Activated T-helper 17 cell treated with anti-CD3 and anti-CD28 coated beads, Interleukin-2, amount 50 U/mL, for 72 hours (primary cell): ENCODE data around the gene PRSS33. TPM values are rescaled to one million over a fixed set of nuclear protein-coding genes. Genes with fewer than 3 reads are reported as not detected.

Experiments
- ATAC-seq: fragments of 150-1000 bp; cut with Tn5 transposase; replicated peaks from 2 replicates; pipeline ENCODE4 v1.10.0; 2021; ENCODE audit warnings: mild to moderate bottlenecking, moderate library complexity
- H3K27ac Mint-ChIP-seq: one replicate; pipeline ENCODE4 v1.8.0; 2022; ENCODE audit warnings: mixed read lengths
- H3K27me3 Mint-ChIP-seq: one replicate; pipeline ENCODE4 v1.8.0; 2022; ENCODE audit warnings: mixed read lengths
- H3K36me3 Mint-ChIP-seq: one replicate; pipeline ENCODE4 v1.8.0; 2022; ENCODE audit warnings: low read depth, mild to moderate bottlenecking, mixed read lengths
- H3K4me1 Mint-ChIP-seq: one replicate; pipeline ENCODE4 v1.8.0; 2022; ENCODE audit warnings: mixed read lengths
- H3K4me3 Mint-ChIP-seq: one replicate; pipeline ENCODE4 v1.8.0; 2022; ENCODE audit warnings: mild to moderate bottlenecking, mixed read lengths
- H3K9me3 Mint-ChIP-seq: one replicate; pipeline ENCODE4 v1.8.0; 2022; ENCODE audit warnings: mixed read lengths
- total RNA-seq, 2 donors: library from RNA; stranded (reverse); gene quantifications; one replicate each; pipeline ENCODE4 v1.2.3, GENCODE V29; 2022

PRSS33 gene
- total RNA-seq, 2 donors from 2014 or later: not detected

DNA sequence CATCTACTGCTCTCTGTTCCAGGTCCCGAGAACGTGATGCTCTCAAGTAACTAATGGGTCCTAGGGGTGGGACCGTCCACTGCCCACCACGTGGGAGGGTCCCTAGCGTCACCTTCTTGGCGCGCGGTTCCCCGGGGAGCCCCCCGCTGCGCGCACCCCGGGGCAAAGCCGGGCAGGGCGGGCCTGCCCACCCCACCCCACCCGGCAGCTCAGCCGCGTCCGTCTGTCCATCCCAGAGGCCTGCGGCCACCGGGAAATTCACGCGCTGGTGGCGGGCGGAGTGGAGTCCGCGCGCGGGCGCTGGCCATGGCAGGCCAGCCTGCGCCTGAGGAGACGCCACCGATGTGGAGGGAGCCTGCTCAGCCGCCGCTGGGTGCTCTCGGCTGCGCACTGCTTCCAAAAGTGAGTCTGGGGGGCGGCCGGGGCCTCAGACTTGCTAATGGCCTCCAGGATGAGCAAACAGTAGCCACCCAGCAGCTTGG is 11.4 kb upstream of the PRSS33 start:
- Mint-ChIP-seq H3K36me3 (no peaks in the 10 kb centered on the region), H3K27ac (no peak overlapping the region), H3K4me3 (no peak overlapping the region), H3K27me3 (peaks cover 2% of the 10 kb centered on the region), H3K4me1 (no peaks in the 10 kb centered on the region), H3K9me3 (peaks cover 3% of the 10 kb centered on the region)
- ATAC-seq: no peak

DNA sequence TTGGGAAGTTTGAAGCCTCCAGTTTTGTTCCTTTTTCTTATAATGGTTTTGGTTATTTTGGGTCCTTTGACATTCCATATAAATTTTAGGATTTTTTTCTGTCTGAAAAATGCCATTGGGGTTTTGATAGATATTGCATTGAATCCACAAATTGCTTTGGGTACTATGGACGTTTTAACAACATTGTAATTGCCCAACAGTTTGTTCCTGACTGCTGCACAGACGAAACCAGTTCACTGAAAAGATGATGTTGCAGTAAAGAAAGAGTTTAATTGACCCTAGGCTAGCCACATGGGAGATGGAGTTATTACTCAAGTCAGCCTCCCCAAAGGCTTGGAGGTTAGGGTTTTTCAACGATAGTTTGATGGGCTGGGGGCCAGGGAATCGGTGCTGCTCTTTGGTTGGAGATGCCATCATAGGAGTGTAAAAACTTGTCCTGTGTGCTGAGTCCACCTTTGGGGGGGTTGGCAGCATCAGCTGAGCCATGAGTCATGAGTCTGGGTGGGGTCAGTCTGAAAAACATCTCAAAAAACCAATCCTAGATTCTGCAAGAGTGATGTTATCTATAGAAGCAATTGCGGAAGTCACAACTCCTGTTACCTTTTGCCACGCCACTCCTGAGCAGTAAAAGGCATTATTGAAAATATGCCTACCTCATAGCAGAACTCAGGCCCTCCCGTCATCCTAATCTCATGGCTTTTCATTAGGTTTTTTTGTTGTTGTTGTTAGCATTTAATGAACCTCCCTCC is 8.2 kb upstream of the PRSS33 start:
- Mint-ChIP-seq H3K27me3 (peaks cover 9% of the 10 kb centered on the region), H3K27ac (no peak overlapping the region), H3K4me3 (no peak overlapping the region), H3K4me1 (no peaks in the 10 kb centered on the region), H3K36me3 (no peaks in the 10 kb centered on the region), H3K9me3 (no peaks in the 10 kb centered on the region)
- ATAC-seq: no peak

DNA sequence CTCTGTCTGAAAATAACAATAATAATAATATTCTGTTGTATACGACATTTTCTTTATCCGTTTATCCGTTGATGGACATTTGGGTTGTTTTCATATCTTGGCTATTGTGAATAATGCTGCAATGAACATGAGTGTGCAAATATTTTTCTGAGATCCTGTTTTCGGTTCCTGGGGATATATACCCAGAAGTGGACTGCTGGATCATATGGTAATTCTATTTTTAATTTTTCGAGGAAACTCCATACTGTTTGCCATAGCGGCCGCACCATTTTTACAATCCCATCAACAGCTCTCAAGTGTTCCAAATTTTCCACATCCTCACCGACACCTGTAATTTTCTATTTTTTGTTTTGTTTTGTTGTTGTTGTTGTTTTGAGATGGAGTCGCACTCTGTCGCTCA is 5.6 kb upstream of the PRSS33 start:
- Mint-ChIP-seq H3K27me3 (peaks cover 15% of the 10 kb centered on the region), H3K27ac (no peak overlapping the region), H3K4me1 (no peaks in the 10 kb centered on the region), H3K4me3 (no peak overlapping the region), H3K9me3 (no peaks in the 10 kb centered on the region), H3K36me3 (no peaks in the 10 kb centered on the region)
- ATAC-seq: no peak

GRCh38 chr16:2791174-2791573 is 3.8 kb upstream of the PRSS33 start:
- Mint-ChIP-seq H3K4me1 (no peaks in the 10 kb centered on the region), H3K27me3 (peaks cover 15% of the 10 kb centered on the region), H3K27ac (no peak overlapping the region), H3K9me3 (no peaks in the 10 kb centered on the region), H3K36me3 (no peaks in the 10 kb centered on the region), H3K4me3 (no peak overlapping the region)
- ATAC-seq: no peak

DNA sequence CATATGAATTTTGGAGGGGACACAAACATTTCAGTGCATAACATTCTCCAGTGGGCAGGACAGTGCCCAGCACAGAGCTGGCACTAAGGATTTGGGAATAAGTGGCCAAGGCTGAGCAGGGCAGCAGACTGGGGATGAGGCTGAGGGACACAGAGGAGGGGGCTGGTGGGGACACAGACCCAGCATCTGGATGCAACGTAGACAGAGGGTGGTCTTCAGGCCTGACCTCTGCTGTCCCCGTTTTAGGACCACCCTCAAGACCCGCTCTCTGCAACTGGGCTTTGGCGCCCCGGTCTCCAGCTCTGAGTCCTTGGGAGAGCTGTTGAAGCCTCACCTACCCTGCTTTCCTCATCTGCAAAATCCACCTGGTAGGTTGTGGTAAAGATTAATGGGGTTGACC is 3.3 kb upstream of the PRSS33 start:
- peaks cover 15% of the 10 kb centered on the region for H3K27me3 Mint-ChIP-seq
- H3K4me1 Mint-ChIP-seq: no peaks in the 10 kb centered on the region
- no peak for ATAC-seq
- no peaks in the 10 kb centered on the region for H3K36me3 Mint-ChIP-seq
- H3K9me3 Mint-ChIP-seq: no peaks in the 10 kb centered on the region
- H3K4me3 Mint-ChIP-seq: no peak overlapping the region
- H3K27ac Mint-ChIP-seq: no peak overlapping the region

DNA sequence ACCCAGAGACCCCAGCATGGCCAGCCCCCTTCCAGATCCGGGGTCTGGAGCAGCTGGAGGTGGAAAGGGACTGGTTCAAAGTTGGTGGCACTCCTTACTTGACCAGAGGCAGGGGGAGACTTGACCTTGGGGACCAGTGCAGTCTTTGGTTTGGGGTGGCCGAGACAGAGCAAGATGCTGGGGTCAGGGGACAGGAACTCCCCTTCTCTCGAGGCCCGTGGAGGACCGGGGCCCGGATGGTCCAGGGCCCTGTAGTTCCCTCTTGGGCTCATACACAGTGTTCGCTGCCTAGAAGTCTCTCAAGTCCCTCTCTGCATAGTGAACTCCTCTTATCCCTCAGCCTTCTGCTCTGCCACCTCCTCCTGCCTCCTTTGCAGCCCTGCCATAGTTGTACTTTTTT is 601 bp upstream of the PRSS33 start:
- H3K36me3 Mint-ChIP-seq: no peaks in the 10 kb centered on the region
- H3K27ac Mint-ChIP-seq: no peak overlapping the region
- H3K4me1 Mint-ChIP-seq: no peaks in the 10 kb centered on the region
- peaks cover 15% of the 10 kb centered on the region for H3K27me3 Mint-ChIP-seq
- H3K9me3 Mint-ChIP-seq: no peaks in the 10 kb centered on the region
- ATAC-seq: no peak
- no peak overlapping the region for H3K4me3 Mint-ChIP-seq

- H3K9me3 Mint-ChIP-seq: no peaks in the 10 kb centered on the region
- H3K27me3 Mint-ChIP-seq: peaks cover 12% of the 10 kb centered on the region
- H3K27ac Mint-ChIP-seq: no peak overlapping the region
- no peaks in the 10 kb centered on the region for H3K4me1 Mint-ChIP-seq
- H3K4me3 Mint-ChIP-seq: no peak overlapping the region
- H3K36me3 Mint-ChIP-seq: no peaks in the 10 kb centered on the region
- no peak for ATAC-seq
Measured at GRCh38 chr16:2786826-2787151, 571 bp downstream of the PRSS33 start.

- no peak for ATAC-seq
- no peak overlapping the region for H3K27ac Mint-ChIP-seq
- H3K9me3 Mint-ChIP-seq: no peaks in the 10 kb centered on the region
- H3K27me3 Mint-ChIP-seq: peaks cover 10% of the 10 kb centered on the region
- H3K4me1 Mint-ChIP-seq: no peaks in the 10 kb centered on the region
- H3K4me3 Mint-ChIP-seq: peak overlapping the region; percentile 36
- no peaks in the 10 kb centered on the region for H3K36me3 Mint-ChIP-seq
Measured at GRCh38 chr16:2786061-2786825, 1.1 kb downstream of the PRSS33 start.

GRCh38 chr16:2785101-2785991 is 2.0 kb downstream of the PRSS33 start:
- H3K27ac Mint-ChIP-seq: peak overlapping the region; percentile 81
- H3K9me3 Mint-ChIP-seq: no peaks in the 10 kb centered on the region
- no peaks in the 10 kb centered on the region for H3K4me1 Mint-ChIP-seq
- H3K4me3 Mint-ChIP-seq: peak overlapping the region; percentile 84
- peak; percentile 79 for ATAC-seq
- H3K27me3 Mint-ChIP-seq: peaks cover 6% of the 10 kb centered on the region
- H3K36me3 Mint-ChIP-seq: no peaks in the 10 kb centered on the region

- Mint-ChIP-seq H3K27ac (peak overlapping the region; percentile 81), H3K36me3 (no peaks in the 10 kb centered on the region), H3K27me3 (peaks cover 2% of the 10 kb centered on the region), H3K4me3 (peak overlapping the region; percentile 84), H3K4me1 (no peaks in the 10 kb centered on the region), H3K9me3 (no peaks in the 10 kb centered on the region)
- no peak for ATAC-seq
Measured at GRCh38 chr16:2784358-2785100, 2.8 kb downstream of the PRSS33 start.

DNA sequence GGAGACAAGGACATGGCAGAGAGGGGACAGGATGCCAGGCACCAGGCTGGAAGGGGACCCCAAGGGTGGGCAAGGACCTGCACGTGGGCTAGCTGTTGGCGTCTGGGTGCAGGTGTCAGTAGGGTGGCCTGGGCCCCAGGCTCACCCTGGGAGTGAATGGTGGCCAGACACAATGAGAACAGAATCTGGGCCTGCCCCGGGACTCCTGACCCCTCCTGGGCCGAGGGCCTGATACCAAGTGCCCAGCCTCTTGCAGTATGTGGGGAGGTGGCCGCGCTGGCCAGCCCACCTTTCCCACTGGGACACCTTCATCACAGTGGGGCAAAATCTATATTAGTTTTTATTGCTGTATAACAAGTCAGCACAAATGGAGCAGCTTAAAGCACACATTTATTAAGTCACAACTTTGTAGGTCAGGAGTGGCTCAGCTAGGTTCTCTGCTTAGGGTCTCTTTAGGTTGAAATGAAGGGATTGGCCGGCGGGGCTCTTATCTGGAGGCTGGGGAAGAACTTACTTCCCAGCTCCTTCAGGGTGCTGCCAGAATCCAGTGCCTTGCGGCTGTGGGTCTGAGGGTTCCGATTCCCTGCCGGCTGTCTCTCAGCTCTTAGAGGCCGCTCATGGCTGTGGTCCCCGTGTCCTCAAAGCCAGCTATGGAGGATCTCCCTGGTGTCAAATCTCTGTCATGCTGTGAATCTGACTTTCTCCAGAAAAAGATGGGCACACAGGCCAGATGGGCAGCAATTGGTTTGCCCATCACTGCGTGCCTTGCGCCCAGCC is 3.6 kb downstream of the PRSS33 start:
- Mint-ChIP-seq H3K27me3 (no peaks in the 10 kb centered on the region), H3K27ac (peak overlapping the region; percentile 22), H3K36me3 (no peaks in the 10 kb centered on the region), H3K4me3 (peak overlapping the region; percentile 84), H3K4me1 (no peaks in the 10 kb centered on the region), H3K9me3 (no peaks in the 10 kb centered on the region)
- ATAC-seq: no peak

GRCh38 chr16:2782583-2783351 is 4.6 kb downstream of the PRSS33 start:
- no peaks in the 10 kb centered on the region for H3K27me3 Mint-ChIP-seq
- no peak for ATAC-seq
- H3K27ac Mint-ChIP-seq: peak overlapping the region; percentile 22
- H3K4me3 Mint-ChIP-seq: no peak overlapping the region
- peaks cover 7% of the 10 kb centered on the region for H3K36me3 Mint-ChIP-seq
- peaks cover 5% of the 10 kb centered on the region for H3K4me1 Mint-ChIP-seq
- H3K9me3 Mint-ChIP-seq: no peaks in the 10 kb centered on the region
